Activated CD4-positive, alpha-beta T cell treated with anti-CD3 and anti-CD28 coated beads, Interleukin-2, amount 50 U/mL, for 16 hours (primary cell): ENCODE data around the gene PRKAR2B.
"Not testable (repeated sequence)": the region's sequence is repeated elsewhere in the genome, so short reads cannot be mapped to it uniquely, and the experiment has no call there.

Experiments used
- DNase-seq: peaks from one replicate; pipeline ENCODE4 v3.0.0-alpha.2; 2020

The PRKAR2B gene

DNA sequence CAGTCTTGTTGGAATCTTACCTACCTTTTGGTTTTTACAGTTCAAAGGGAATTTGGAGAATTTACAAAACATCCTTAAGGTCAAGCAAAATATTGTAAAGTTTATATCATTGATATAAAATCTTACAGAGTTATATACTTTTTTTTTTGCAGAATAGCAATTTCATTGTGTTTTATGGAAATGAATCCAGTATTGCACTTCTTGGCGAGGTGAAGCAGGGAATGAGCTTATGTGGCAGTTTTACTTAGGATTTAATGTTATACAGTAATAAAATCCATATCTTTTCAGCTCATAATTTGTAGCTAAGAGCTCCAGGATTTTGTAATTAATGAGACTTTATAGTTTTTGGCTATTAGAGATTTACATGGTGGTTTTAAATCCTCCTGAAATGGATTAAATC lies 5.0 kb downstream of the PRKAR2B start:
- no peak for DNase-seq

DNA sequence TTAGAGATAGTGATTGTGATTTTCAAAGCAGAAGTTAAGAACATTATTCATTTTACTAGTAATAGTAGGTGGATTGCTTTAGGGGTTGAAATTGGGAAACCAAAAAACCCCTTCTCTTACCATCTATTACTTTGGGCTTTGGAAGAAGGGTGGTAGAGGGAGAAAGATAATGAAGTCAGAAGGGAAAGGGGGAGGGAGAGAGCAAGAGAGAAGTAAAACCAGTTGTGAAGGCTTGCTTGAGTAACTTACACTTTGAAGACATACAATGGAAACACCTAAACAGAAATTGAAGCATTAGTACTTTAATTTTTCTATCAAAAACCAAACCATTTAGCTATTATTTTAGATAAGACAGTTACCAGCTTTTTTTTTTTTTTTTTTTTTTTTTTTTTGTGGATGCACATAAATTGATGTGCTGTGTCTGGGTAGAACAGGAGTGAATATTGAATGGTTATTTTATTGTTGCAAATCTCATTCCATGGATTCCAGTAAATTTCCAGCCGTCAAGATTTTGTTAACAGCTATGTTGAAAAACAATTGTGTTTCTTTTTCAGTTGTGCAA lies 5.5 kb downstream of the PRKAR2B start:
- no peak for DNase-seq

DNA sequence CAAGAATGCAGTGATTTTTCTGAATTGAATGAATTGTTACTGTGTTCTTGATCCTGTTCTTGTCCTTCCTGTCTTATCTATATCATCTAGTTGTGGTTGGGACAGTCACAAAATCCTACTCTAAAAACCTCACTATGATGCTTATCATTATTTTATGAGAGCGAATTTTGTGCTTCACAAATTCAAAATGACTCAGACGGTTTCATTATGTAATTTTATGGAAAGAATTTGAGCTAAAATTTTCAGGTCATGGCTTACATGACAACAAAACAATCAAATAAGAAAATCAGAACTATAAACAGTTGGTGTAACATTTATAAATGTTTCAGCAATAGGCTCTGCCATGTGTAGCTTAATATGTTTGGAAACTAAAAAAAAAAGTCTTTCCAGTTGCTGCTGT lies 6.9 kb downstream of the PRKAR2B start:
- DNase-seq = peak; percentile 37

DNA sequence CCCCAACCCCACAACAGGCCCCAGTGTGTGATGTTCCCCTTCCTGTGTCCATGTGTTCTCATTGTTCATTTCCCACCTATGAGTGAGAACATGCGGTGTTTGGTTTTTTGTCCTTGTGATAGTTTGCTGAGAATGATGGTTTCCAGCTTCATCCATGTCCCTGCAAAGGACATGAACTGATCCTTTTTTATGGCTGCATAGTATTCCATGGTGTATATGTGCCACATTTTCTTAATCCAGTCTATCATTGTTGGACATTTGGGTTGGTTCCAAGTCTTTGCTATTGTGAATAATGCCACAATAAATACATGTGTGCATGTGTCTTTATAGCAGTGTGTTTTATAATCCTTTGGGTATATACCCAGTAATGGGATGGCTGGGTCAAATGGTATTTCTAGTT lies 10.5 kb downstream of the PRKAR2B start:
- DNase-seq = not testable (repeated sequence)

DNA sequence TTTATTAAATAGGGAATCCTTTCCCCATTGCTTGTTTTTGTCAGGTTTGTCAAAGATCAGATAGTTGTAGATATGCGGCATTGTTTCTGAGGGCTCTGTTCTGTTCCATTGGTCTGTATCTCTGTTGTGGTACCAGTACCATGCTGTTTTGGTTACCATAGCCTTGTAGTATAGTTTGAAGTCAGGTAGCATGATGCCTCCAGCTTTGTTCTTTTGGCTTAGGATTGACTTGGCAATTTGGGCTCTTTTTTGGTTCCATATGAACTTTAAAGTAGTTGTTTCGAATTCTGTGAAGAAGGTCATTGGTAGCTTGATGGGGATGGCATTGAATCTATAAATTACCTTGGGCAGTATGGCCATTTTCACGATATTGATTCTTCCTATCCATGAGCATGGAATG lies 11.6 kb downstream of the PRKAR2B start:
- not testable (repeated sequence) for DNase-seq

DNA sequence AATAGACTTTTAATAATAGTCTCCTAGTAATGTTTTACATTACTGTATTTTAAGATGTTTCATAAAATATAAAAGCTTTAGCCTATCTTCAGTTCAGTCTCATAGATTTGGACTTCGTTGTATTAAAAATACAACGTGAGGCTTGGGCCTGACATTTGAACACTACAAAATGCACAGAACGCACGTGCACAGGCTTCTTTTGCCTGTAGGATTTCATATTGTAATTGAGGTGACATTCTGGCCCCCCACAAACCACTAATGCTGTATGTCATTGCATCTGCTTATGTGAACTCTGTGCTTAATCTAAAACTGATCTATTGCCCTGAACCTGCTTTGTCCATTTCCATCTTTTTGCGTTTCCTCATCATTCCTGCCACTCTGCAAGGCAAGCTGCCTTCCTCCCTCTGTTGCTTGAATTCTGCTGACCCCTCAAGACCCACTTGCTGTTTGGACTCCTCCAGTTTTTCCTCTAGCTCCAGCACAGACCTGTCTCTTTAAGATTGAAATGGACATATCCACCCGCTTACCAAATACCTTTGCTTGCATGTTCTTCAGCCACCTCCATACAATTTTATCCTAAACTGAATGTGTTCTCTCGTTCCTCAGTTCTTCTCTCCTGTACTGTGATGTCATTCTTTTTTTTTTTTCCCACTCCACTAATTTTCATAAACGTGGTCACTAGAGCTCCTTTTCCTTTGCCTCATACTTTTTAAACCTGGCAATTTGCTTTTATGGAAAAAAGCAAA lies 12.4 kb downstream of the PRKAR2B start:
- no peak for DNase-seq

DNA sequence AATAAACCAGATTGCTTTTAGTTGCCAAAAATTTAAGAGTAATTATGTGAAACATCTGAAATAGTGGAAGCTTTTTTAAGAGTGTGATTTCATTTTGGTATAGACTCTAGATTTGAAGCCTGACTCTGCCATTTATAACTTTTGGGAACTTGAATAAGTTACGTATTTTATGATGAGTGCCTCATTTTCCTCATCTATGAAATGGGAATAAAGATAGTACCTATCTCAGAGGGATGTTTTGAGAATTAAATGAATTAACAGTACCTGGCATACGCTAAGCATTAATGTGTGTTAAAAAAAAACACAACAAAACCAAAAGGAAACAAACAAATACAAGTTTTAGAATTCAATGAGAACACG lies 12.9 kb downstream of the PRKAR2B start:
- DNase-seq = no peak

DNA sequence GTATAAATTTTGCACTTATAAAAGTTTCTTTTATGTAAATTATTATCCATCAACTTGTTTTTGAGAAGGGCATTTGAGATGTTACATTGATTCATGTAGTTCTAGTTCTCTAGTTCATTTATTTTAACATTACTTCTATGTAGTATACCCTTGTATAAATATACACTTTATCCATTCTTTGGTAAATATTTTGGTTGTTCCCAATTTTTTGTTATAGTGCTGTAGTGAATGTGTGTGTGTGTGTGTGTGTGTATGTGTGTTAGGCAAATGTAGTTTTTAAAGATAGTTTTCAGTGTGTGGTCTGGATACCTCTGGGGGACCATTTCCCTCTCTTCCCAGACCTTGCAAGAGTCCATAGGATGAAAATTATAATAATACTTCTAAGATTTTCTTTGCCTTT lies 15.0 kb downstream of the PRKAR2B start:
- DNase-seq = no peak

DNA sequence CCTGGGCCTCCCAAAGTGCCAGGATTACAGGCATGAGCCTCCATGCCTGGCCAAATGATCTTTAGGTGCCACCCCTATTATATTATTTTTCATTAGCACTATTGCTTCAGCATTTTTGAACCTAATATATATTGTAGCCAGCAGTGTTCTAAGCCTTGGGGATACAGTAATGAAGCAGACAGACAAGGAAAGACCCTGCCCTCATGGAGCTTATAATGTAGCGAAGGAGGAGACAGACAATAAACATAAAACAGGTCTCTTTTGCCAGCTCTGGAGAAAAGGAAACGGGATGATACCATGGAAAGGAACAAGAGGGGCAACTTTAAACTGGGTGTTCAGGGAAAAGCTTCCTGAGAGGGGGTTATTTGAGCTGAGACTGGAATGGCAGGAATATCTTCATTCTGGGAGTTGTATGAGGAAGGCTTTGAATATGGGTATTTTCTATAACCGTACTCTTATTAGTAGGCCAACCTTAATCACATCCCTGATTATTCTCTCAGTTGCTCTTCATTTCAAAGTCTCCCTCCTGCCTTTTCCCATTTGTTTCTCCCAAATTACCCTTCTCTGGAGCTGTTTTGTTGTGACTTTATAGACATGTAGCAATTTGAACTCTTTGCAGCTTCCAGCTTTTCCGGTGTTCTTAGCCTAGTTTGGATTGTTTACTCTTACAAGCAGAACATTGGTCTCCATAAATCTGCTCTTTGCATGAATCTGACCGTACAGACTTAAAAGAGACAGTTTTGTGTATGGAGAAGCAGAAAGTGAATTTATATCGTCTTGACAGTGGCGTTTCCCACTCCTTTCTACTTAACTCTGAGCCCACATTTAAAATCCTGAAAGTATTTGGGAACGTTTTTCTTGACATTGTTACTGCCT lies 19.0 kb downstream of the PRKAR2B start:
- DNase-seq = no peak

DNA sequence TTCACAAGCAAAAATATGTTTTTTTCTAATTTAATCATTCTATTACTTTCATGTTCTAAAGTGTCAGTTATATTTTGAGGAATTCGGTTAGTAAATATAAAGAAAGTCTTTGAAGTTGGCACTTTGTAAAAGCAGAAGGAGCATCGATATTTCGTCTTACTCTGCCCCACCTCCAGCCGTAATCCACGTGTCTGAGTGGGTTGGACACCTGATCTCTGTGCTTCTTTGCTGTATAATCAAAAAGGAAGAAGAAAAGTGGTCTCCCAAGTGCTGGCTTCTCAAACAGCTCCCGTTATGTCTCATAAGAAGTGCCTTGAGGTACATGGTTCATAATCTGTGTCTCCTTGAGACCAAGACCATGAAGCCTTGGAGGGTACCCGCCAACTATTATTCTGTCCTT lies 19.8 kb downstream of the PRKAR2B start:
- DNase-seq = no peak

DNA sequence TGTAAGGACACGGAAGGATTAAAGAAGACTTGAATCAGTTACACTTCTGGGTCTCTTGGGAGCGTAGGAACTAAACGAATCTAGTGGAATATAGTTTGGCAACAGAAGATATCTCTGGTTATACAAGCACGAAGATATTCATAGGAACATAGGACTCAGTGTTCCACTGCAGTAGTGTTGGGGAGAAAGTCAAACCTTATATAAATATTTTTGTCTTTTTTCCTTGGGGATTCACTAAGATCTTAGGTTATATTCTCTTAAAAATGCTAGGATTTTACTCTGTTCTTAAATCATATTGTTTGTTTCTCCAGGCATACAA lies 21.4 kb downstream of the PRKAR2B start:
- no peak for DNase-seq

DNA sequence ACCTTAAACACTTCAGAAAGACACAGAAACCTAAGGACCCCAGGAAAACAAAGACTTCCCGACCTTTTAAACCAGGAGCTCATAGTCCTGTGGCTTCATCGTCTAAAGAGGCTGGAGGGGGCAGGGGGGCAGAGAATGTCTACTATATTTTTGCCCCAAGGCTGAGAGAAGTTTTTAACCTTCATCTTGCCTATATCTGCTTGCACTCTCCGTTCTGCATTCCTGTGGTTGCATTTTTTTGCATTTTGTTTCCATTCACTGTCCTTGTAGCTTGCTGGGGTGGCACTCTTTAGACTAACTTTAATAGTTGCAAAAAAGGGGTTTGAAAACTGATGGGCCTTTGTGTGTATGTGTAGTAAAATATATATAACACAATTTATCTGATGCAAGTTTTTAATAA lies 23.7 kb downstream of the PRKAR2B start:
- DNase-seq = no peak

DNA sequence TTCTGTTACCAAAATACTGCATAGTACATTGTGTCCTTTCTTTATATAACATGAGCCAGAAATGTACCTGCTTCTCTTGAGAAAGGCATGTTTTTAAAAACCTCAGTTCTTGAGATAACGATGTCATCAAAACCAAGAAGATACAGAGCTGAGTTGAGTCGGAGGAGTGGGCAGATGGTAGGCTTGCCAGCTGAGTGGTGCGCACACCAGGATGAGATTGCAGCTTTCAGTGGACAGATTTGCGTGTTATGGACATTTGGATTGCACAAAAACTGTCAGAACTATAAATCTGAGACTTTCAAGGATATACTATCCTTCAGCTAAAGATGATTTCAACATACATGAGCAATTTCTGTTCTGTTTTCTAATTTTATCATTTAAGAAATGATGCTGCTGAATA lies 25.0 kb downstream of the PRKAR2B start:
- no peak for DNase-seq

DNA sequence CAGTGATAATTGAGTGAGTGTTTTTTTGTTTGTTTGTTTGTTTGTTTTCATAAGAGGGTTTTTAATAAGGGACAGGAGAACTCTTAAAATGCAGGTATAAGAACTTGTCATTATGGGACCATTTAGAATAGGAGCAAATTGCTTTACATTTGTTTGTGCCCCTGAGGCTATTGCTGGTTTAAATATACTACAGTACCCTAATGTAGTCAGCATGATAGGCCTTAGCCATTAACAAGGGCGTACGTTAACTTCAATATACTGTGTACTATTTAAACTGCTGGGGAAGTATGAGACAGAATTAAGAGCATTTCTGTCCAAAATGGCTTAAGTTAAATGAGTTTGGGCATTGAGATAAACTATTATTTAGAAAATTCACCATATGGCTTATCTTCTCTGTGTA lies 26.2 kb downstream of the PRKAR2B start:
- DNase-seq = no peak

DNA sequence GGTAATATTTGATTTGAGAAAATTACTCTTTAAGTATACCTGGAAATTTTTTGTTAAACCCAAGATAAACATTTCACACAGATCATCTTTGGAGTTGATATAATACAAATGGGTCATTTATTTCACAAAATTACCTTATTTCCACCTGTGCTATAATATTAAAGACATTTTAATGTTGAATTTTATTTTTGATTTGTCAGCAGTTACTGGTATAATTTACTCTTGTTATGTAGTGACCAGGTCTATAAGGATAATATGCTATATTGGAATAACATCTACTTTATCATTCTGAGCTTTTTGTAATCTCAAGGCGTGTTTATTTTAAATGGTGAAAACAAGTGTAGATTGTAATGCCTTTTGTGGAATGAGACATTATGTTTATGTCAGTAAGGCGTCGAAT lies 26.6 kb downstream of the PRKAR2B start:
- DNase-seq = no peak

DNA sequence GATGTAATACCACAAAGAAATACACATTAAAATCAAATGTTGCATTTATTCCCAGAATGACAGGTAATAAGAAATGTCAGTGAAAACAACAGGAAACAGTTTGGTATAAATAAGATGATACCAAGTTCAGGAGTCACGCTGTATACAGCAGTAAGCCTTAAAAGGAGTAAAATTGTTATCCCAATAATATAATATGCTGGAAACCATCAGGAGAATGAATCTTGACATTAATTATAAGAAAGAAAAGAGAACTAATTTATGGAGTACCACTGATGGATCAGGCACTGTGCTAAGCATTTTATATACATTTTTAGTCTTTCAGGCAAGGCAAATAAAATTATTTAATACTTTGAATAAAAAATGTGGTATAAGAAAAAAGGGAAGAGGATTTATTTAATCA lies 27.6 kb downstream of the PRKAR2B start:
- no peak for DNase-seq

DNA sequence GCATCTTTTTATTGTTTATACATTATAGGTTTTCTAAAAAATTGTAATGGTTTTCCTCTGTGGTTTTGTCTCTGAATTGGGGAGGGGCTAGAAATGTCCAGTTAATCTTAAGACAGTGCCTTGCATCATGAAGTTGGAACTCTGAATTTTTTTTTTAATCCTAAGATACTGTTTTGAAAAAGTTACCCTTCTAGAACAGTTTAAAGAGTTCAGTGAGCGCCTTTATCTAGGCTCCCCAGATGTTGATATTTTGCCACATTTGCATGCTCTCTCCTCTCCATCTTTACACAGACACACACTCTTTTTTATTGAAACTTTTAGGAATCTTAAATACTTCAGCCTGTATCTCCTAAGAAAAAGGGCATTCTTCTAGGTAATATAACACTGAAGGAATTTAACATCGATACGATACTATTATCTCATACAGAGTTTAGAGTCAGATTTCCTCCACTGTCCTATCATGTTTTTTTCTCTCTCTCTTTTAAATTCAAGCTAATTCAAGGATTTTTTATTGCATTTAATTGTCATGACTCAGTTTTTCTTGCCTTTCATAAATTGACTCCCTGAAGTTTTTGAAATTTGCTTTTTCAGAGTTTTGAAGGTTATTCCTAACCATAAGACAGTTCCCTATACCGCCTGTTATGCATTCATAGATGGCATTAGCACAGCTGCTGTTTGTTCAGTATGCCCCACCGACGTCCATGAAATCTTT lies 31.5 kb downstream of the PRKAR2B start:
- no peak for DNase-seq

DNA sequence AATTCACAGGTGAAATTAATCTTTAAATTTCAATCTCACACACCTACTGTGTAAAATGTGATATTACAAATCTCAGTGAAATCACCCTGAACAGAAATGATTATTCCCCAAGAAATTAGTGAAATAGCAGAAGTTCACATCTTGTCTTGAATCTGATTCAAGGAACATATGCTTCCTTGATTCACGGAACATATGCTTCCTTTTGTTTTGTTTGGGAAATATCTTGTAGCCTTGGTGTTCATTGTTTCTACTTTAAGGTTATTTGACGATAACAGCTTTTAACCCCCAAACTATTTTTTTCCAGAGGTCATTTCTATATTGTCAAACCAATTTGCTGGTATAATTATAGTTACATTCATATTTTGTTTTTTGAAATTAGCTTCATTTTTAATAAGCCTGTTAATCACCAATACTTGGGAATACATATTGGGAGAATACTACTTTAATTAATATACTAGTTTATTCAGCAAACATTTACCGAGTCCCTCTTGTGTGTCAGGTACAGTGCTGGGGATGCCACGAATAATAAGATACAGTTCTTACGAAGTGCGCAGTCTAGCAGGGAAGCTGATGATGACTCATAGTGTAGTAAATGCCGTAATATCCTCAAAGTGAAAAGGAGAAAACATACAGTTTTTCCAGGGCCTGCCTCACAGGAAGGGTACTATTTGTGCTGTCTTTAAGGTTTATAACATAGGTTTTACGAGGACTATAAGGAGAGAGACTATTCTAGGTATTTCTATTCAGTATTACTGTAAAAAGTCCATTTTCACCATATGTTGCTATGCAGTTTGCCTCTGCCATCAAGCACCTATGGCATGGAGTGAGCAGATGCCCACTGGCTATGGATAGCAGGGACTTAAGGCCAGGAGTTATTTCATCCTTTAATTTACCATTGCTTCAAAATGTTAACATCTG lies 32.5 kb downstream of the PRKAR2B start:
- no peak for DNase-seq

DNA sequence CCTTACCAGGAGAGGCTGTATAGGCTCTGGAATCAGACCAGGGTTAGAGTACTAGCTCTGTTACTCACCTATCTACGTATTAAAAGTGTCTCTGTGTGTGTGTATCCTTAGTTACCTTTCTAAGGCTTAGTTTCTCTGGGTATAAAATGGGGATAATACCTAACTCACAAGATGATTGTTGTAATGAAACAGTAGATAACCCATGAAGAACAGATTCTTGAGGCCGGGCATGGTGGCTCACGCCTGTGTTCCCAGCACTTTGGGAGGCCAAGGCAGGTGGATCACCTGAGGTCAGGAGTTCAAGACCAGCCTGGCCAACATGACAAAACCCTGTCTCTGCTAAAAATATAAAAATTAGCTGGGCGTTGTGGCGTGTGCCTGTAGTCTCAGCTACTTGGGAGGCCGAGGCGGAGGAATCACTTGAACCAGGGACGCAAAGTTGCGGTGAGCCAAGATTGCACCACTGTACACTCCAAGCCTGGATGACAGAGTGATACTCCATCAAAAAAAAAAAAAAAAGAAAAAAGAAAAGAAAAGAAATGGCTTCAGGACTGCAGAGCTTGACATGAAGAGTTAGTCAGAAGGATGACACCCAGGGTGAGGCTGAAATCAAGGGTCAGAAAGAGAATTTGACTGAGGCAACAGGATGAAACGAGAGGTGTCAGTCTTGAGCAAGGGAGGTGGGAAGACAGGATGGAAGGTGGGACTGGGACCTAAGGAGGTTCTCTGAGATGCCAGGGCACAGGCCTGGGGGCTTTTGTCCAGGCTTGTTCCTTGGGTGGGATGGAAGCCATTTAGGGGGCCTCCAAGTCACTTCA lies 33.4 kb downstream of the PRKAR2B start:
- no peak for DNase-seq

DNA sequence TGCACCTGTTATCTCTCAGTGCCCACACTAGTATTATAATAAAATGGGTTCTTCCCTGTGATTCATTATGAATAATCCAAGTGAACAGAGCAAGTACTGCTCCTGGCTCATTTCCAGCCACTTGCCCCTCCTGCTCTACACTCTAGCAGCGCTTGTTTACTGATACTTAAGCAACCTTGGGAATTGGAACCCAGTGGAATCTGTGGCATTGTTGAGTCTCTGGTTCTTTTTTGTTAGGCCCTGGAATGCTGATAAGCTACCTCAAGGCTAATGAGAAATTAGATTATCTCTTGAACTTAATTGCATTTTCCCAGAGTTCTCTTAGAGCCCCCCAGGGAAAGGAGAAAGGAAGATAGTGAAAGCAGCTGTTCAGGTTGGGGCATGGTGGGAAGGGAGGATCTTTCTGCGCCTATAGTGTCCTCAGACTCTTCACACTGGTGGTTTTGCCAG lies 34.0 kb downstream of the PRKAR2B start:
- no peak for DNase-seq

DNA sequence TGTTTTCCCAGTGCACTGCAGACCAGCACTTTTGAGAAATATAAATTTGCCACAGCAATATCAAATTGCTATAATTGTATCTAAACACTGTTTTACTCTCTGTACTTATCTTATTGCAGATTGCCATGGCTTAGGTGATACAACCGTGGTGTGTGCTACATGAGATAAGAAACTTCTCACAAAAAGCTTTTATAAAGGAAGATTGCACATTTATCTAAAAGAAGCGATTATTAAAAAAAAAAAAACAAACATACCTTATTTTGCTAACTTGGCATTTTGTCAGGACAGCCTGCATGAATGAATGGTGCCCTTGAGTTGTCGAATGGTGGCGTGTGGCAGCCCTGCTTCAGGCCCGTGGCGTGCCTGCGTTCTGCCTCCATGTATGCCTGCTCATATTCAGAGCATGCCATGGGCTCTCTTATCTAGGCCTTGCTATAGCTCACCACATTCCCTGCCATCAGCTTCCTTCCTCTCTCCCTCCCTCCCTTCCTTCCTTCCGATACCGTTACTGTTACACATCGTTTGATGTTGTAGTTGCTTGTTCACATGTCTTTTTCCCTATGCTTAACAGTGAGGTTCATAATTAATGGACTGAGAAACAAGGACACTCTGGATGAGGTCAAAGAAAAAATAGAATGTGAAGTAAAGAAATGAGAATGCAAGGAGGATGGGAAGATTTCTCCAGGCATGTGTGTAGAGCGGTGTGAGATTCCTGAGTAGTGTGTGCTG lies 34.9 kb downstream of the PRKAR2B start:
- no peak for DNase-seq
